Endothelial cell of umbilical vein (primary cell): ENCODE results near the gene VEPH1. TPM values are rescaled to one million over a fixed set of nuclear protein-coding genes. Genes with fewer than 3 reads are reported as not detected.

ENCODE experiments used
- BruUV-seq: library from RNA; stranded (reverse); fragments of 400-500 nt; replicated peaks from 2 replicates; lab custom pipeline; 2021; lab: Mats Ljungman, UMichigan
- CTCF ChIA-PET: fragments of 300-600, 350-600 bp; sonication (Branson Sonifier 250); formaldehyde crosslinking; loops from one replicate; lab custom pipeline; 2021; ENCODE audit warnings: antibody characterized with exemption, inconsistent platforms; lab: Charles Lee
- POLR2A ChIA-PET: fragments of 300-600, 350-600 bp; sonication (Branson Sonifier 250); formaldehyde crosslinking; loops from one replicate; lab custom pipeline; 2021; ENCODE audit warnings: antibody characterized with exemption, inconsistent platforms; lab: Charles Lee
- DNase-seq: peaks from one replicate; pipeline ENCODE4 v3.0.0-alpha.2; 2011; ENCODE audit warnings: low read depth, low spot score
- FAIRE-seq: peaks from 2 replicates; lab custom pipeline; 2011; peaks lifted over from hg19 to GRCh38; lab: Jason Lieb, UNC
- H2AFZ ChIP-seq: 2 replicates; pipeline ENCODE4 v1.6.0; 2012; ENCODE audit warnings: low read depth, low read length, control low read depth, inconsistent platforms
- H3K27ac ChIP-seq: 2 replicates; pipeline ENCODE4 v1.5.1; 2011; ENCODE audit warnings: low read depth, mild to moderate bottlenecking, control low read depth, low read length, moderate library complexity; ENCODE audit not compliant: insufficient read depth
- H3K27me3 ChIP-seq, 2 experiments: 2 replicates each; pipeline versions ENCODE4 v1.6.0 to v1.6.1; 2011; ENCODE audit warnings: low read length in 2 of 2, mixed read lengths in 1 of 2; ENCODE audit not compliant: control insufficient read depth in 2 of 2, insufficient read depth in 2 of 2
- H3K36me3 ChIP-seq, 2 experiments: 2 replicates in 1 of 2; 3 replicates in 1 of 2; pipeline ENCODE4 v1.5.1; 2011; ENCODE audit warnings: low read length in 2 of 2, mild to moderate bottlenecking in 1 of 2, moderate library complexity in 1 of 2; ENCODE audit not compliant: control insufficient read depth in 2 of 2, insufficient read depth in 2 of 2; ENCODE audit errors: extremely low read depth in 1 of 2
- H3K4me1 ChIP-seq: 3 replicates; pipeline ENCODE4 v1.5.1; 2011; ENCODE audit warnings: mild to moderate bottlenecking, low read length; ENCODE audit not compliant: control insufficient read depth, insufficient read depth; ENCODE audit errors: extremely low read depth
- H3K4me2 ChIP-seq: 2 replicates; pipeline ENCODE4 v1.6.1; 2011; ENCODE audit warnings: low read length, control low read depth, mixed read lengths; ENCODE audit not compliant: insufficient read depth
- H3K4me3 ChIP-seq, 3 experiments: fragments of 200-600 bp in 1 of 3; sonication (generic), shearing (Covaris generic) in 1 of 3; replicated peaks in 1 of 3; 2 replicates each; pipeline ENCODE4 v1.5.1; 2011 to 2016; ENCODE audit warnings: control low read depth in 3 of 3, low read length in 3 of 3, mild to moderate bottlenecking in 2 of 3, inconsistent platforms in 1 of 3, low read depth in 1 of 3, moderate library complexity in 1 of 3; ENCODE audit not compliant: insufficient read depth in 1 of 3
- H3K79me2 ChIP-seq: 2 replicates; pipeline ENCODE4 v1.6.0; 2012; ENCODE audit warnings: low read length, inconsistent platforms; ENCODE audit not compliant: control insufficient read depth, insufficient read depth
- H3K9ac ChIP-seq: replicated peaks from 2 replicates; pipeline ENCODE3; 2011; ENCODE audit warnings: low read length, control low read depth; ENCODE audit not compliant: insufficient read depth; ENCODE audit errors: extremely low read depth
- H3K9me1 ChIP-seq: replicated peaks from 3 replicates; pipeline ENCODE4 v1.6.0; 2011; ENCODE audit warnings: mild to moderate bottlenecking, low read length; ENCODE audit not compliant: control insufficient read depth, insufficient read depth; ENCODE audit errors: extremely low read depth
- H3K9me3 ChIP-seq: replicated peaks from 2 replicates; pipeline ENCODE4 v1.5.1; 2012; ENCODE audit warnings: low read length, inconsistent platforms; ENCODE audit not compliant: control insufficient read depth, insufficient read depth
- H4K20me1 ChIP-seq: replicated peaks from 2 replicates; pipeline ENCODE3; 2011; ENCODE audit warnings: mild to moderate bottlenecking, low read length; ENCODE audit not compliant: control insufficient read depth, insufficient read depth; ENCODE audit errors: extremely low read depth
- EZH2 ChIP-seq: IDR thresholded peaks from 2 replicates; pipeline ENCODE4 v1.6.1; 2012; ENCODE audit warnings: borderline replicate concordance, low read depth, mild to moderate bottlenecking, moderate library complexity, low read length, inconsistent platforms; ENCODE audit not compliant: severe bottlenecking
- FOS ChIP-seq: IDR thresholded peaks from 2 replicates; pipeline ENCODE4 v1.6.1; 2011; ENCODE audit warnings: mild to moderate bottlenecking, low read length, moderate library complexity, borderline replicate concordance; ENCODE audit not compliant: insufficient read depth
- GATA2 ChIP-seq: IDR thresholded peaks from 2 replicates; pipeline ENCODE4 v1.7.0; 2011; ENCODE audit warnings: low read depth, mild to moderate bottlenecking, moderate library complexity, mixed read lengths, low read length; ENCODE audit not compliant: insufficient read length, insufficient read depth
- JUN ChIP-seq: IDR thresholded peaks from 2 replicates; pipeline ENCODE4 v1.6.1; 2011; ENCODE audit warnings: borderline replicate concordance, low read depth; ENCODE audit not compliant: insufficient read length, insufficient read depth
- MYC ChIP-seq: IDR thresholded peaks from one replicate; pipeline ENCODE4 v1.6.1; 2011; ENCODE audit warnings: mild to moderate bottlenecking, low read depth, low read length
- POLR2A ChIP-seq: IDR thresholded peaks from 2 replicates; pipeline ENCODE4 v1.6.1; 2012; ENCODE audit warnings: low read depth, mild to moderate bottlenecking, control low read depth, low read length
- POLR2AphosphoS5 ChIP-seq: IDR thresholded peaks from 2 replicates; pipeline ENCODE4 v1.6.1; 2012; ENCODE audit warnings: low read depth, mild to moderate bottlenecking, control low read depth, low read length, moderate library complexity; ENCODE audit not compliant: insufficient read depth
- dilution Hi-C: fragments of 300-500 bp; cut with MboI; formaldehyde crosslinking; loops from one replicate; pipeline ENCODE4 v1.15.0; 2019; ENCODE audit warnings: low sequenced_read_pairs; ENCODE audit not compliant: extremely low pct_ligation_motif_present
- intact Hi-C: fragments of 100-400 bp; cut with micrococcal nuclease; formaldehyde crosslinking; loops from one replicate; pipeline ENCODE4 v1.10.0; 2022
- polyA plus RNA-seq, 4 experiments: library from polyadenylated mRNA; depleted of rRNA in 3 of 4; stranded (reverse) in 3 of 4; unstranded in 1 of 4; fragments of >200 nt; gene quantifications; 2 replicates each; pipeline versions ENCODE4 v1.2.1 to v1.2.3, GENCODE V29; 2011 to 2012; ENCODE audit warnings: missing spikeins in 1 of 4
- total RNA-seq: library from RNA; stranded (reverse); gene quantifications from 2 replicates; pipeline ENCODE4 v1.2.3, GENCODE V29; 2021
- TF ChIP-seq, protein P1 (sequence below): IDR thresholded peaks from 2 replicates; pipeline ENCODE4 v1.6.1; 2011; ENCODE audit not compliant: insufficient read depth, insufficient read length
- TF ChIP-seq, protein P2 (sequence below), 2 donors: IDR thresholded peaks; 1 replicate in 1 of 2; 2 replicates in 1 of 2; pipeline ENCODE4 v1.5.1; 2011; ENCODE audit warnings: low read length in 2 of 2, mild to moderate bottlenecking in 2 of 2, moderate library complexity in 2 of 2, control low read depth in 1 of 2, inconsistent platforms in 1 of 2, low read depth in 1 of 2; ENCODE audit not compliant: insufficient read depth in 1 of 2; ENCODE audit errors: extremely low read depth in 1 of 2

The VEPH1 gene
- total and polyA plus RNA-seq, 2 donors (not counting 3 experiments of a cell fraction or from before 2014, with no cell fraction given), result 42.9 to 136 TPM

DNA sequence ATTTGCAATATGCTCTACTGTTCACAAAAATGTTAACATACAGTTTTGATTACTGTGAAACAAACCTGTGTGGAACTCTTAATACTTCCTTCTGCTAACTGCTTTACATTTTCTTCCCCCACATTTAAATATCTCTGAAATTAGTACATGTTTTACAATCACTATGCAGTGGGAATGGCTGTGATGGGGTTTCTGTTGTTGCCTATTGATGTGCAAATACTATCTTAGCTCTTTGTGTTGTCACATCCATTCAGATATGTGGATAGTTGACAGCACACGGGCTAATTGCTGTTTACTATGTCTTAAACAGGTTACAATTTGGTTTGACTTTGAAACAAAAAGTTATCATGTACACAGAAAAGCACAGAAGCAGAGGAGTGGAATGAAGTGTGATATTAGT is 247.4 kb downstream of the VEPH1 start:
- H3K27ac ChIP-seq, result no peak overlapping the region
- DNase-seq, result no peak
- no peaks in the 10 kb centered on the region for H3K9me1 ChIP-seq
- POLR2A ChIA-PET, result no interaction called here
- H2AFZ ChIP-seq, result no peak overlapping the region
- TF ChIP-seq, protein P1, sequence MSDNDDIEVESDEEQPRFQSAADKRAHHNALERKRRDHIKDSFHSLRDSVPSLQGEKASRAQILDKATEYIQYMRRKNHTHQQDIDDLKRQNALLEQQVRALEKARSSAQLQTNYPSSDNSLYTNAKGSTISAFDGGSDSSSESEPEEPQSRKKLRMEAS, result no peak
- TF ChIP-seq JUN, result no peak
- no peak for TF ChIP-seq FOS
- no peak for TF ChIP-seq POLR2AphosphoS5
- TF ChIP-seq, protein P2, sequence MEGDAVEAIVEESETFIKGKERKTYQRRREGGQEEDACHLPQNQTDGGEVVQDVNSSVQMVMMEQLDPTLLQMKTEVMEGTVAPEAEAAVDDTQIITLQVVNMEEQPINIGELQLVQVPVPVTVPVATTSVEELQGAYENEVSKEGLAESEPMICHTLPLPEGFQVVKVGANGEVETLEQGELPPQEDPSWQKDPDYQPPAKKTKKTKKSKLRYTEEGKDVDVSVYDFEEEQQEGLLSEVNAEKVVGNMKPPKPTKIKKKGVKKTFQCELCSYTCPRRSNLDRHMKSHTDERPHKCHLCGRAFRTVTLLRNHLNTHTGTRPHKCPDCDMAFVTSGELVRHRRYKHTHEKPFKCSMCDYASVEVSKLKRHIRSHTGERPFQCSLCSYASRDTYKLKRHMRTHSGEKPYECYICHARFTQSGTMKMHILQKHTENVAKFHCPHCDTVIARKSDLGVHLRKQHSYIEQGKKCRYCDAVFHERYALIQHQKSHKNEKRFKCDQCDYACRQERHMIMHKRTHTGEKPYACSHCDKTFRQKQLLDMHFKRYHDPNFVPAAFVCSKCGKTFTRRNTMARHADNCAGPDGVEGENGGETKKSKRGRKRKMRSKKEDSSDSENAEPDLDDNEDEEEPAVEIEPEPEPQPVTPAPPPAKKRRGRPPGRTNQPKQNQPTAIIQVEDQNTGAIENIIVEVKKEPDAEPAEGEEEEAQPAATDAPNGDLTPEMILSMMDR (IDR thresholded peaks at IDR 0.05; ENCODE audit: extremely low read depth in 1 of 2, insufficient read depth in 1 of 2, low read depth in 1 of 2, low read length in 2 of 2), result no peak
- TF ChIP-seq GATA2, result no peak
- no peak for TF ChIP-seq EZH2
- no peak for TF ChIP-seq MYC
- TF ChIP-seq POLR2A, result no peak
- no peaks in the 10 kb centered on the region for H3K9me3 ChIP-seq
- no peaks in the 10 kb centered on the region for H3K36me3 ChIP-seq
- no TSS peak for BruUV-seq
- no peak for FAIRE-seq
- H3K4me2 ChIP-seq, result no peak overlapping the region
- H3K4me3 ChIP-seq, result no peak overlapping the region
- H3K27me3 ChIP-seq, result no peaks in the 10 kb centered on the region
- dilution Hi-C loops (no loop called here), intact Hi-C loops (no loop called here)
- H3K9ac ChIP-seq, result no peak overlapping the region
- H3K79me2 ChIP-seq, result no peaks in the 10 kb centered on the region
- no peaks in the 10 kb centered on the region for H4K20me1 ChIP-seq
- no peaks in the 10 kb centered on the region for H3K4me1 ChIP-seq
- CTCF ChIA-PET, result interaction anchor here (1.7 kb wide), 1 partner anchor 52 kb away, joined by 4 read pairs; no protein-coding TSS in a partner anchor
